Measurements from ENCODE around the gene PRICKLE4. TPM values are rescaled to one million over a fixed set of nuclear protein-coding genes. Genes with fewer than 3 reads are reported as not detected.
A peak's percentile ranks its signal among the peaks of the same experiment; 100 is the strongest.

Gene PRICKLE4
- total RNA-seq, 1 donor from 2014 or later: 13.1 TPM

DNA sequence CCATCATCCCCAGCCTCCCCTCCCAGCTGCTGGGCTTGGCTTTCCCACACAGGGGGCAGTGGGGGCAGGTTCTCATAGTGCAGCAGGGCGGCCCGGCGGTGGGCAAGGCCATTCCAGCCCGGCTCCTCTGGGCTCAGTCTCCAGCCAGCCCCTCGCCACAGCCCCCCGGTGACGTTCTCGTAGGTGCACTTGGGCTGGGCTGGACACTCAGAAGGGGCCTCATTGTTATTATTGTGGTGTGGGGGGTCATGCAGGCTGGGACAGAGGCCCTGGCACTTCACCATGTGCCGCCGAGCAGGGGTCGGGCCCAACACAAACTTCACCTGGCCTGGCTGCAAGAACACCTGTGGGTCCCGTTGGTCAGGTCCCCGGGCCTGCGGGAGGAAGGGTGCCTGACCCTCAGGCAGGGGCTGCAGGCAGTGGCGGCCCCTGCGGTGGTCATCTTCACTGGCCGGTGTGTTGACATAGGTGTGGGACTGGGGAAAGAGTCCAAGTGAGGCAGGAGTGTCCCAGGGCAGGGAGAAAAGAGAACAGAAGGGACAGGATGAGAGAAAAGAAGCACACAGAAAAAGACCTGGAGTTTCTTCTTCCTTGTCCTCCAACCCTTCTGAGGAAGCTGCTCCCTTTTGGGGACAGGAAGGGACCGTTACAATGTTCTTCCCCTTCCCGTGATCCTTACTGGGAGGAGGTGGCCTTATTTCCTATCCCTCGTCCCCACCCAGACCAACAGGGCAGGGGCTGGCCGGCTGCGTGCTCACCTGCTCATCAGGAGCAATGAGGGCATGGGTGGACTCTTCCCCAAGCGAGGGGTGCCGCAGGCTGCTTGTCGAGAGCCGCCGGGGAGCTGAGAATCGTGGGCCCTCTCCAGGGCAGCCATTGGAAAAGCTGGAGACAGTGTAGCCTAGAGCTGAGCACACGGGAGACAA, 9.3 kb upstream of the PRICKLE4 start:
- DNase-seq (ENCODE audit: low spot score): no peak

DNA sequence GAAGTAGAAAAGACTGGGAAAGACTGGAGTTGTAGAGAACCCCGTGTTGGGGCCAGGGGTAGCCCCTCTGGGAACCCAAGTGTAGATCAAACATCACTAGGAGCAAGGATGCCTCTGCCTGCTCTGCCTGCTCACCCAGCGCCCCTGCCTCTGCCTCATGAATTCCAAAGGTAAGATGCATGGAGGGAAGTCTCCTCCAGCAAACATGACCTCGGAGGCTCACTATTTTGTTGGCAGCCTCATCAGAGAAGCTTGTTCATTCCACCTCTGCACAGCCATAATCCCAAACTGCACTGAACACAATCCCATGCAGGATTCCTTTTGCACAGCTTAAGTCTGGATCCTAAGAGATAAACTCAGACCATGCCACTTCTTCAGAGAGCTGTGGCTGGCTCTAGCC, 5.7 kb upstream of the PRICKLE4 start:
- DNase-seq (ENCODE audit: low spot score): no peak

DNA sequence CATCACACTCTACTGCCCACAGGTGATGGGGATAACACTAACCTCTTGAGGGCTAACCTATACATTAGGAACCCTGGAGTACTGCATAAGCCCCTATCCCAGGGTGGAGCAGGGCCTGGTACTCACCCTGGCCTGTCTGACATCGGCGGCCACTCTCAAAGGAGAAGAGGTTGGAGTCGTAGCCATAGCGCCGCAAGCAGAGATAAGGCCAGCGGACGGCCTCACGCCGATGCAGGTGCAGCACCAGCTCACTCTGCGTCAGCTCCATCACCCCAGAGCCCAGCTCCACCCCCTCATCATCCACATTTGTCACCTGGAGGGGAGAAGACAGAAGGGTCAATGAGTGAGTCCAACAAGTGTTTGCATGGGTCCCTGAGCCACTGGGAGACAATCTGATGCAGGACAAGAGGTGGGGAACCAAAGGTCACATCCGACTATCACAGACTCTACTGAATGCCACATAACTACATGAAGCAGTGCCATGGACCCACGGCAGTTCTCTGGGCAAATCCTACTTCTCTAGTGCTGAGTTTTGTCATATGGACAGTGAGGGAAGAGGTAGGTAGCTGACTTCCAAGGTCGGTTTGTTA, 5.2 kb upstream of the PRICKLE4 start:
- no peak for DNase-seq (ENCODE audit: low spot score)

DNA sequence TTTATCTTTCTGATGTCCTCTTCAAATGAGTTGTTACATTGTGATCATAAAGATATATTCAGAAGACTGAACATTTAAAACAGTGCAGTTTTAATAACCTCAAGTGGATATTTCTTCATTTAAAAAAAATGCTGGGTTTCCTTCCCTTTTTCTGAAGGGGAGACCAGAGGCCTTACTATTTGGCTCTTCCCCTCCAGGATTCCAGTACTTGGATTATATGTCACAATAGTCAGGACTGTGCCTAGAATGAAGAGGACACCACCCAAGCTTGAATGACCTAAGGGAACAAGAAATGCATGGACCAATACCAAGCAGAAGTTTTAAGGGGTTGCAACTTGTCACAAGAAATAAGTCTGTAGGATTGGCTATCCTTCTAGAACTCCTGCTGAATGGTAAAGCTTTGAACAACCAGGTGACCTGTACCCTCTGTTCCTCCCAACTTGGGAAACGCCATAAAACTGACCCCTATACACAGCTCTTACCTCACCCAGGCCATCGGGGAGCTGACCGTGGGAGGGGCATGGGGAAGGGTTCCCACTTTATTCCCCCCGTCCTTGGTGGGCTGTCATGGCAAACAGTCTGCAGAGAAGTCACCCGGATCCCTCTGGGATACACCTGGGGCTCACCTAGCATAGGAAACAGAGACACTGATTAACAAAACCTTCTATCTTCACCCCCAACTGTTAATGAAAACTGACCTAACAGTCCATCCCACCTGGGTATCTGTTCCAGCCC, 2.9 kb upstream of the PRICKLE4 start:
- DNase-seq (ENCODE audit: low spot score): no peak

DNA sequence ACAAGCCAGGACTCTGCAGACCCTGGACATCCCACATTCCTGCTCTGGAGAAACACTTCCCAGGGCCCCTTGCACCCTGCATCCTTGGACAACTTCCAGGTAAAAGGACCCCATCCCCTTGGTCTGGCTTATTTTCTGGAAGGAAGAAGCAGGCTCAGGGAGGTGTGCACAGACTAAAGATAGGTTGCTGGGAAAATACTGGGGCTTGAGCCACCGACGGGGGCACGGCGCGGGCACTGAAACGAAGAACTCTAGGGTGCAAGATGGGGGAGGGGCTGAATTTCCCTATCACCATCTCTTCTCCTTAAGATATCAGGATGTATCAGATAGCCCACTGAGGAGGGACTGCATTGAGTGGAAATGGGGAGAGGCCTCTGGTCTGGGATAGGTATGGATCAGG, 1.7 kb upstream of the PRICKLE4 start:
- DNase-seq (ENCODE audit: low spot score): no peak

DNA sequence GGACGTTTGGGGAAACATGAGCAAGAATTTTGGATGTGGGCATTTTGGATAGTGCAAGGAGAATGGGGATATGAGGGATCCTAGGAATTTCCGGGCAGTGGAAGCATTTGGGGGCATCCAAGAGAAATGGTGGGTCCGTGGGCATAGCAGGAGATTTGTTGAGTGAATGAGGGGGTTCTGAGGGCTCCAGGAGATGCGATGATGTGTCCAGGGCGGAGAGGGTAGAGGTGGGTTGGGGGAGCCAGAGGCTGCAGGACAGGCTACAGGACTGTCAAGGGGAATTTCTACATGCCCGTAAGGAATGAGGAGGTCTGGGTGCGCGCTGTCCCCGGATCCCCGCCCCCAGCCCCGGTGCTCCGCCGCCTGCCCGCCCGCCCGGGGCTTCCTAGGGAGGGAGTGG, 1.2 kb upstream of the PRICKLE4 start:
- DNase-seq (ENCODE audit: low spot score): no peak

DNA sequence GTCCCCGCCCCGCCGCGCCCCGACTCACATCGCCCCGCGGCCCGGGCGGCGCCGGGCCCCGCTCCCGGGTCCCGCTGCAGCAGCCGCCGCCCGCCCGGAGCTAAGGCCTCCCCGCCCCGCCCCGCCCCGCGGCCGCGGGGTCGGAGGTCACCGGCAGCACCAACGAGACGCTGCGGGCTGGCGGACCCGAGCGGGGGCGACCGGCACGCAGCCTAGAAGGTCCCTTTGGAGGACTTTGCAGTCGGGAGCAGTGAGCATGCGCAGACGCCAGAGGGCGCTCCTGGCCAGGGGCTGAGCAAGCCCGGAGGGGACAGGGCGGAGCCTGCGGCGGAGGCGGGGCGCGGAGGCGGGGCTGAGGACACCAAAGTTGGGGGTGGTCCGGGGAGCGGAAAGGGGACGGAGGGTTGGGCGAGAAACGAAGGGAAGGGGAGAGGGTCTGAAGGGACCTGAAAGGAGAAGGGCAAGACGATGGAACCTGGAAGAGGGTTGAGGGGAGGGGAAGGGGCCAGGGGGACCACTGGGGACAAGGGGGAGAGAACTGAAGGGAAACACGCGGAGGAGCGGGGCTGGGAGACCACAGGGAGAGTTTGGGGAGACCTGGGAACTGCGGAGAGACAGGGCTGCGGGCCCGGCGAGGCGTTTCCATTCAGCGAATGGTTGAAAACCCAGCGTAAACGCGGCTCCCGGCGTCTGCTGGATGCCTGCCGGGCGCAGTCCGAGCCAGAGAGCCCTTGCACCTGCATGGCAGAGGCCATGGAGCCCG, 613 bp upstream of the PRICKLE4 start, which contains the start of gene FRS3:
Gene FRS3 (minus strand): TSS at position 113 of the 763 bp plus-strand sequence. CDS start 2,913 bp downstream, outside the sequence.
- peak; percentile 97 for DNase-seq (ENCODE audit: low spot score)

DNA sequence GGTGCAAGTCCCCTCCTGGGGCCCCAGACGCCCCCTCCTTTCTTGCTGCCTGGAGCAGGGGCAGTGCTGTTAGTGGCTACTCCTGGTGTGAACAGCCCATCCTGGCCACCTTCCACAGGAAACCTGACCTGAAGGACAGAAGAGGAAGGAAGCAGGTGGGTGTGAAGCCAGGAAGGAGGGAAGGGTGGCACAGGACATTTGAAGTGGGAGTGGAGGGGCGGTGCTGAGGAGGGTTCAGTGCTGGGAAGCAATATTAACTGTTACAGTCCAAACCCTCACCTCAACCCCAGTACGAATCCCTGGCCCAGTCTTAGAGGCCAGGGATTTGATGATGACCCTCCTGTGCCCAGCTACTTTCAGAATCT, 766 bp downstream of the PRICKLE4 start:
- DNase-seq (ENCODE audit: low spot score): peak; percentile 26

DNA sequence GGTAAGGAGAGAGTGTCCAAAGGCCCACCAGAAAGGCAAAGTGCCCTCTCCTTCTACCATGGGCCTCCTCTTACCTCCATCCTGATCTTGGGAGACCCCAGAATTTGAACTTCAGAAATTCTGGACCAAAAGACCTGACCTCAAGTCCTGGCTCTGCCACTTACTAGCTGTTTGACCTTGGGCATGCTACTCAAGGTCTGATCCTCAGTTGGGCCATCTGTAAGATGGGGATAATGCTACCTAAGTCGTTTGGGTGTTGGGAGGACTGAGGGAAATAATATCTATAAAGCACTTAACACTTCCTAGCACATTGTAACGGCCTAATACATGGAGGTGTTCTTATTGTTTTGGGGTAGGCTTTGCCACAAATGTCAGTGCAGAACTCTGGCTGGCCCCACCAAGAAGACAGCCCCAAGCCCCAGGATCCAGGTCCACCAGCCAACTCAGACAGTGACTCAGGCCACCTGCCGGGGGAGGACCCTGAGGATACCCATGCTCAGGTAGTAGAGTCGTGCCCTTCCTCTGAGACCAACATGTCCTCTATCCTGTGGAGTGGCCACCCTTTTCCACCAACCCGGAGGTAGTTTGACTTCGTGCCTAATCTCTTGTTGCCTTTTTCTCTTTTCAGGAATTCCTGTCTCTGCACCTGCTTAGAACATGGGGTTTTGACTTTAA, 2.7 kb downstream of the PRICKLE4 start:
- no peak for DNase-seq (ENCODE audit: low spot score)

DNA sequence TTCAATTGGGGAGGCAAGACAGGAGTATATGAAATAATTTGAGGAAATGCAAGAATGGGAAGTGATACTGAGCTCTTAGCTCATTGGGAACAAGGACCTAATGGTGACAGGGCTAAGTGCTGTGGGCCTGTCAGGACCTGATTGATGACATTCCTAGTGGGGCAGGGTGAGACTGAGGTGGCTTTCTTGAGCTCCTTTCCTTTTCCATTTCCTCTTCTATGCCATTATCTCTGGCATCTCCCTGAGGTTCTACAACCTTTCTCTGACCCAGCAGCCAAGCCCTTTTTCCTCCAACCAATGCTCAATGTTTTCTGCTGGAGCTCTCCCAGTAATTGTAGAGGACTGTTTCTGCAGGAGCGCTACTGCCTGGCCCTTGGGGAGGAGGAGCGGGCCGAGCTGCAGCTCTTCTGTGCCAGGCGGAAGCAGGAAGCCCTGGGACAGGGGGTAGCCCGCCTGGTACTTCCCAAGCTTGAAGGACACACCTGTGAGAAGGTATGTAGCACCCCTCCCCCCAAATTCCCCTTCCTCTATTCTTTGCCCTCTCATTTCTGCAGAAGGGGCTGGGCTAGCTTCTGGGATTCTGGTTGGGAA, 4.1 kb downstream of the PRICKLE4 start:
- DNase-seq (ENCODE audit: low spot score): peak; percentile 69

DNA sequence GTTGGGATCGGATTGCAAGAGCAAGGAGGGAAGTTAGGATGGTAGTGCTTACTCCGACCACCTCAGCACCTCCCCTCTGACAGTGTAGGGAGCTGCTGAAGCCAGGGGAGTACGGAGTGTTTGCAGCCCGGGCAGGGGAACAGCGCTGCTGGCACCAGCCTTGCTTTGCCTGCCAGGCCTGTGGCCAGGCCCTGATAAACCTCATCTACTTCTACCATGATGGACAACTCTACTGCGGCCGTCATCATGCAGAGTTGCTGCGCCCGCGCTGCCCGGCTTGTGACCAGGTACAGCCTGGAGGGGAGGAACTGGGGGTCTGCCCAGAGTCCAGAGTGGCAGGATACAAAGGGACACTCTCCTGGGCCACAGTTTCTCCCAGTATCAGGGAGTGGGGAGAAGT, 4.7 kb downstream of the PRICKLE4 start:
- DNase-seq (ENCODE audit: low spot score): no peak

DNA sequence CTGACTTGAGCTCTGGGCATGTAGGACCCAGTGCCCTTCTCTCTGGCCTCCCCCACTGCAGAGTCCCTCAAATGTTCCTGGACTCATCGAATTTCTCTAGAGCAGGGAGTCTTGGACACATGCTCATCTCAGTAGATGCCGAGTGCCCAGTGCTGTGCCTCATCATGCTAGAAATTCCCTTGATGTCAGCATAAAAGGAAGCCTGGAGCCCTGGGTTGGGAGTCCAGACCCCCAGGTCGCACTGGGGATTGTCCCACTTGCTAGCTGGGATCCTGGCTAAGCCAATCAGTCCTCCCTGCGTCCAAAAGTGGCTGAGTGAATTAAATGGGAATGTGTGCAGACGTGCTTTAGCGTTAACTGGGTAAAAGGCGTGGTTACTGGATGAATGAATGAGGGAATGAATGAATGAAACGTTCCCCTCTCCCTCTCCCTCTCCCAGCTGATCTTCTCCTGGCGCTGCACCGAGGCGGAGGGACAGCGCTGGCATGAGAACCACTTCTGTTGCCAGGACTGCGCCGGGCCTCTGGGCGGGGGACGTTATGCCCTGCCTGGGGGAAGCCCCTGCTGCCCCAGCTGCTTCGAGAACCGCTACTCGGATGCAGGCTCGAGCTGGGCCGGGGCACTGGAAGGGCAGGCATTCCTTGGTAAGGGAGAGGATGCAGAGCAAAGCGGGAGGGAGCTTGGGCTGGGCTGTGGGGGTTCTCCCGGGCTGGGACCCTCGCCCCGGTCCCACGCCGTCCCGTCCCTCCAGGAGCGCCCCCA, 5.3 kb downstream of the PRICKLE4 start:
- no peak for DNase-seq (ENCODE audit: low spot score)

DNA sequence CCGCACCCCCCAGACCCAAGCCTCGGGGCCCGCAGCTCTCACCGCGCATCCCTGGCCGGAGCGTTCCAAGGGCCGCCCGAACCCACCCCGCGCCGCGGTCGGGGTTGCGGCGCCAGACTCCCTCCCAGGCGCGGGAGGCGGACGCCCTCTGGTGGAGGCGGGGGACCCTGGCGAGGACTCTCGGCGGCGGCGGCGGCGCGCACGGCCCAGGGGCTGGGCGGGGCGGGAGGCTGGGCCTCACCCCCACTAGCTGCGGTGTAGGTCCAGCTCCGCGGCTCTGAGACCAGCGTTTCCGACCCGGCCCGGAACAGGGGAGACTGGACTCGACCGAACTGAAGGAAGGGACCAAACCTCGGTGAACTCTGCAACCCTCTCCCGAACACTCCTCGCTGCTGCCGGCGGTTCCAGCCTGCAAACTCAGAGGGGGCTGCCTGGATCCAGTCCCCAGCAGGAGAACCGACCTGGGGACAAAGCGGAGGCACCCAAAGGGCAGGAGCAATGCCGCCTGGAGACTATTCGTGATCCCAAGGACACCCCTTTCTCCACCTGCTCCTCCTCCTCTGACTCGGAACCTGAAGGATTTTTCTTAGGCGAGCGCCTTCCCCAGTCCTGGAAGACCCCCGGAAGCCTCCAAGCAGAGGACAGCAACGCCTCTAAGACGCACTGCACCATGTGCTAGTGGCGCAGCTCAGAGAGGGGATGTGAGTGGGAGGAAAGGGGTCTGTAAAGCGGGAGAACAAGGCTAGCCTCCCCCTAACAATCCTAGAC, 6.1 kb downstream of the PRICKLE4 start:
- peak; percentile 89 for DNase-seq (ENCODE audit: low spot score)

DNA sequence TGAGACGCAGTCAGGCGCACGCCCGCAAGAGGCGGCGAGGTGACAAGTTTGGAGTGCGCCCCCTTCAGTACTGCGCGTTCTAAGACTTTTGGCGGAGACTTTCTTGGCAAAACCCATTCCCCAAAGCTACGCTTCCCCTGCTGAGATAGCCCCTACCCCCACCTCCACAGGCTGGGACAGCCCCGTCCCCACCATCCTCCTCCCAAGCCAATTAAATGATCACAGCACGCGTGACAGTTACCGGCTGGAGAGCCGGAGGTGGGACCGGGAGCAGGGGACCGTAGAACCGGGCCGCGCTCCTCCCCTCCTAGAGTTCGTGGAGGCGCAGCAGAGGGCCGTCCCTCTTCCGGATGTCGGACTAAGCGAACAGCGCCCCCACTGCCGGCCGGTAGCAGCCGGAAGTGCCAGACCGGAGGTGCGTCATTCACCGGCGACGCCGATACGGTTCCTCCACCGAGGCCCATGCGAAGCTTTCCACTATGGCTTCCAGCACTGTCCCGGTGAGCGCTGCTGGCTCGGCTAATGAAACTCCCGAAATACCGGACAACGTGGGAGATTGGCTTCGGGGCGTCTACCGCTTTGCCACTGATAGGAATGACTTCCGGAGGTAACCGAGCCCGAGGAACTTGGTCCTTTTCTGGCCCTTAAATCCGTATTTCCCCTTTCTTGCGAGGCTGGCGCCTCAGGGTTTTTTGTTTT, 6.8 kb downstream of the PRICKLE4 start, which contains the start of gene TOMM6:
Gene TOMM6 (plus strand): TSS at position 476 of the 699 bp plus-strand sequence. CDS start 4 bp downstream, at position 480.
- peak; percentile 97 for DNase-seq (ENCODE audit: low spot score)

DNA sequence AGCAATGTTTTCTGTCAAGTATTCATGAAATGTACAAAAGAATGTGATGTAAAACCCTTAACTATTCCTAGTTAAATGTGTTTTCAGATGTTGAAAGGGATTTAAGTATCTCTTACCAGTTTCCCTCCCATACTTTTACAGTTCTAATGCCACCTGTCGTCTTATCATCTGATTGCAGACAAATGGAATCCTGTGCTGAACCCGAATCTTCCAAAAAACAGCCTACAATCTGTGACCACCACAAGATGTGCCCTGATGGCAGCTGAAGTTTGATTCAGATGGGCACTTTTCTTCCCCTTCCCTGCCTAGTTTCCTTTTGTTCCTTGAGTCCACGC, 8.8 kb downstream of the PRICKLE4 start:
- DNase-seq (ENCODE audit: low spot score): no peak

DNA sequence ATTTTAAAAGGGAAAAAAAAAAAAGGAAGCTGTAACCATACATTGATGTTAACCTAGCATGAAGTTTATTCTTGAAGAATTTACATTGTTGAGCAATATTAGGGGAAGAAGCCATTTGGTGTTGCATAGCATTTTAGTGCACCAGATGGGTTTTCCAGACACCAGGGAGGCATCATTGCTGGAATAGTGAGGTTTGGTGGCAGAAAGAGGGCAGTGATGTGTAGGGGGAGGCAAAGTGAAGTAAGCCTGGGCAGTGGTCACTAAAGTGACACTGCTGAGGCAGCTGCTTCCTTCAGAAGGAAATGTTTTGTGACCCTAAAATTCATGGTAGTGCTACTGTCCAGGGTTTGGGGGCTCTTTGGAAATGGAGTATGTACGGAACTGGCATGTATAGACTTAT, 9.5 kb downstream of the PRICKLE4 start:
- DNase-seq (ENCODE audit: low spot score): no peak

DNA sequence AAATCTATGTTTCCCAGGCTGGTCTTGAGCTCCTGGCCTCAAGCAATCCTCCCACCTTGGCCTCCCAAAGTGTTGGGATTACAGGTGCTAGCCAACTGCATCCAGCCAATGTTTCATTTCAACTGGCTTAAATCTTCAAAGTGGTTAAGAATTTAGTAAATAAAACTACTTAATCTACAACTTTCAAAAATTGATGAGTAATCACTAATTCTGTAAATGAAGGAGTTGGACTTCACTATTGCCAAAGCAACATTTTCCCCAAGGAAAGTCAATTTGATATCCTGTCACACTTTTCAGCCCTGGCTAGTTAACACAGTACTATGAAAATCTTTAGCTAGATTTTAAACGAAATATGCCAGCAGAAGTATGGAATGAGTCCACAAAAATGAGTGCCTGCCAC, 10.7 kb downstream of the PRICKLE4 start:
- DNase-seq (ENCODE audit: low spot score): no peak

DNA sequence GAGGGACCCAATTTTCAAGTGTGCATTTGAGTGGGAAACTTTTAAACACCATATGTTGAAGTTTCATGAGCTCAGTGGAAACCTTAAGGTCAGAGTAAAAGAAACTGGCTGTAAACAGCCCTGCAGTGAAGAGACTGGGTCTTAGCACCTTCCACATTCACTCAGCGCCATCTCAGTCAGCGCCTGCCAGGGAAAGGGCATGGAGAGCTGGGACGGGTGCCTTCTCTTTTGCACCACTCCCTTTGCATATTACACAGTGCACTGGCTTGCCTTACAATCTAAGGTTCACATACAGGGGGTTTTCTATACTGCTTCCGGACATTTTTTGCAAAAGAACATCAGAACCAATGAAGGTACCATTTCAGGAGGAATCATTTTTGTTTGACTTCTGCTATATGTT, 11.4 kb downstream of the PRICKLE4 start:
- DNase-seq (ENCODE audit: low spot score): no peak

DNA sequence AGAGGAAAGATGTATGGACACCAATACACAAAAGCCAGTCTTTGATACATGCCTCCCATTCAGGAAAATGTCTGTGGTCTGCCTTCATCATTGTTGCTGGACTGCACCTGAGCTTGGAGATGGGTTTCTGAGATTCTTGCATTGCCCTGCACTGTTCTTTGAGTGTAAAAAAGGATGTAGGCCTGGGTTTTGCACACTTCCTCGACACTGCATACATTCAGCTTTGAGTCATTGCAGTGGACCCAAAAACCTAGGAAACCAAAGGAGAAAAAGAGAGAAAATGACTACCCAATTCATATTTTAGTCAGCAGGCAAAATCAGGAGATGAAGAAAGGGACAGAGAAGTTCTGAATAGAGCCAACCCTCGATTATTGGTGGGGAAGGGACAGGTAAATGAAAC, 15.9 kb downstream of the PRICKLE4 start:
- DNase-seq (ENCODE audit: low spot score): no peak
